Activated CD4-positive, alpha-beta T cell treated with anti-CD3 and anti-CD28 coated beads, Interleukin-2, Interleukin-4, amounts not matched to agents 100 ng/mL and 50 ng/mL, durations not matched to agents 16 hours and 8 hours (primary cell): ENCODE data around the gene RAD51C.
A peak's percentile ranks its signal among the peaks of the same experiment; 100 is the strongest.
"Not testable (repeated sequence)": the region's sequence is repeated elsewhere in the genome, so short reads cannot be mapped to it uniquely, and the experiment has no call there.

Experiments
- DNase-seq: peaks from one replicate; pipeline ENCODE4 v3.0.0-alpha.2; 2020; ENCODE audit warnings: low spot score

RAD51C gene

GRCh38 chr17:58741121-58741625 is 48.8 kb downstream of the RAD51C start:
- no peak for DNase-seq

DNA sequence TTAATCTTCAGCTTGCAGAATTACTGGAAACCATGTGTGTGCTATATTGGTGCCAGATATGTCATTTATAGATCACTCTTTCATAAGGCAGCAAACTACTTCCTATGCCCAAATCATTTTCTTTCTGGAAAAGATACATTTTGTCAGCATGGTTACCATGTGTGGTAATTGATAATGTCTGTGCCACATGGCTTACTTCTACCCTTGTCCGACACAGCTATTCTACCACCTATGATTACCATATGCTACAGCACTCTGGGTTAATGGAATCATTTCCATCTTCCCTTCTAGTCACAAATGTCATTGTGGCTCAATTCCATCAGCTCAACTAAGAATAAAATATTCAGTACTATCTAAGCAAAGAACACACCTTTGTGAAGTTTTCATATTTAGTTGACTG is 55.3 kb downstream of the RAD51C start:
- no peak for DNase-seq

DNA sequence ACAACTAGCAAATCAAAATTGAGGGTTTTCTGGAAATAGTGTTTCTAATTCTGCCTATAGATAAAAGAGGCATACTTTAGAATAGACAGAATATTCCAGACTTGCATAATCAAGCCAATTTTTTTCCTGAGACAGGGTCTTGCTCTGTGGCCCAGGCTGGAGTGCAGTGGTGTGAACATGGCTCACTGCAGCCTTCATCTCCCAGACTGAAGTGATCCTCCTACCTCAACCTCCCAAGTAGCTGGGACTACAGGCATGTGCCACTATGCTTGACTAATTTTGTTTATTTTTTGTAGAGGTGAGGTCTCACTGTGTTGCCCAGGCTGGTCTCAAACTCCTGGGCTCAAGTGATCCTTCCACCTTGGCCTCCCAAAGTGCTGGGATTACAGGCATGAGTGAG is 57.2 kb downstream of the RAD51C start:
- not testable (repeated sequence) for DNase-seq

- no peak for DNase-seq
Measured at GRCh38 chr17:58753026-58753425, 60.6 kb downstream of the RAD51C start.

GRCh38 chr17:58755269-58755576 is 62.8 kb downstream of the RAD51C start:
- no peak for DNase-seq

- peak; percentile 42 for DNase-seq
Measured at GRCh38 chr17:58755577-58756245, 63.3 kb downstream of the RAD51C start, which contains the start of gene PPM1E. Gene PPM1E (plus strand): TSS chr17:58755854.

DNA sequence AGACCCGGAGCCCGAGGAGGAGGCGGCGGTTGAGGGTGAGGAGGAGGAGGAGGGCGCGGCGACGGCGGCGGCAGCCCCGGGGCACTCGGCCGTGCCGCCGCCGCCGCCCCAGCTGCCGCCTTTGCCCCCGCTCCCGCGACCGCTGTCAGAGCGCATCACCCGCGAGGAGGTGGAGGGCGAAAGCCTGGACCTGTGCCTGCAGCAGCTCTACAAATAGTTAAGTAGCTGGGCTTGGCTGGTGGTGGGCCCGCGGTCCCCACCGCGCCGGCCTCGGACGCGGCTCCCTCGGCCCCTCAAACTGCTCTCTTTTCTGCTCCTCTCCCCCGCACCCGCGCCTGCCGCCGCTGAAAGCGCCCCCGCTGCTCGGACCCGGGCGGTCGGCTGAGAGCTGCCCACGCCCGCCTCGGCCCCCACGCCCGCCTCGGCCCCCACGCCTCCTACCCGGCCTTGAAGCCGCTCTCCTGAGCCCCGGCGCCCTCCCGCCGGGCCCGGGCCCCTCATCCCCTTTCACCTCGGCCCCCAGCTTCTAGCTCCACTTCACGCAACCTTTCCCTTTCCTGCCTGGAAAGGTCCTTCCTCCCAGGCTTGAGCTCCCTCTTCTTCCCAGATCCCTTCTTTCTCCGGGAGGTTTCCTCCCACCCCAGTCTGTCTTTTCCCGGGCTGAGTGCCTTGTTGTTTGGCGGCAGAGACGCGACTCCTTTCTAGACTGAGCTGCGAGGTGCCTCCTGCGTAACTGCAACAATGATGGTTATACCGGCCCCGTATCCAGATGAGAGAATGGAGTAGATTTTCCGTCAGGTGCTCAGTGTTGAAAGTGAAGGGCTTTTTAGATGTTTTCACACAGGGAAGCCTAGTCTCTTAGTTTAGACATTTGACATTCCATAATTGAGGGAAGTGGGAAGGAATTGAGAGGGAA is 64.1 kb downstream of the RAD51C start:
- DNase-seq, result no peak

GRCh38 chr17:58757162-58757613 is 64.8 kb downstream of the RAD51C start:
- DNase-seq, result no peak

DNA sequence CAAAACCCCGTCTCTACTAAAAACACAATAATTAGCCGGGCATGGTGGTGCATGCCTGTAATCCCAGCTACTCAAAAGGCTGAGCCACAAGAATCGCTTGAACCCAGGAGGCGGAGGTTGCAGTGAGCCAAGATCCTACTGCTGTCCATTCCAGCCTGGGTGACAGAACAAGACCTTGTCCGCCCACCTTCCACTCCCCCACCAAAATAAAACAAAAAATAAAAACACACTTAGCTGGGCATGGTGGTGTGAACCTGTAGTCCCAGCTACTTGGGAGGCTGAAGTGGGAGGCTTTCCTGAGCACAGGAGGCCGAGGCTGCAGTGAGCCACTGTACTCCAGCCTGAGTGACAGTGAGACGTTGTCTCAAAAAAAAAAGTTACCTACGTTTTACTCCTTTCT is 66.5 kb downstream of the RAD51C start:
- DNase-seq, result no peak

DNA sequence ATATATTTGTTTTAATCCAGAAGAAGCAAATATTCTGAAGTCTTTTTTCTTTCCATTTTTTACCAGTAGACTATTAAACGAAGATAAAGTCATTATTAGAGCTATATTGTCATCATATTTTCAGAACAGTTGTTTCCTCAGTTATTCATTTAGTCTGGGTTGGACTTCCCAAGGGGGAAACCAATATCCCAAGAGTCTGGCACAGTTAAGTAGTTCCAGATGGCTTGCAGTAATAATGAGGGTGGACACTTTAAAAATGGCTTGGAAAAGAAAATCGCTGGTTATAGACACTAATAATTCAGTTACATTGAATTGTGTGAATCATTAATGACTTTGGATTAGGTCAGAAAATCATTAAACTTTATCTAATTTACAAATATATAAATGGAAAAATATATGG is 67.1 kb downstream of the RAD51C start:
- no peak for DNase-seq

GRCh38 chr17:58760248-58760647 is 67.8 kb downstream of the RAD51C start:
- no peak for DNase-seq

DNA sequence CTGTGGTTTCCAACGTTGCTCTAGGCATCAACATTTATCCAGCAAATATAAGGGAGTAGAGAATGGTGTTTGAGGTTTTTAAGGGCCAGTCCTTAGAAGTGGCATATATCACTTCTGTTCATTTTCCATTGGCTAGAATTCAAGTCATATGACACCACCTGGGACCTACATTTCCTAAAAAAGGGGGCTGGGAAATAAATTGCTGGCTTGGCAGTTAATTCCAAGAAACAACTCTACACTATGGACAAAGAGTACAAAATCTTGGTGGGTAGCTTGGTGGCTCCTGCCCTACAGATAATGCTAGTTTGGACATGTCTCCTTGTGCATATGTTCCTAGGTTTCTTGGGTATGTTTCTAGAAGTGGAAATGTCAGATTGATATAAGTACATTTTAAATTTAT is 70.9 kb downstream of the RAD51C start:
- no peak for DNase-seq

DNA sequence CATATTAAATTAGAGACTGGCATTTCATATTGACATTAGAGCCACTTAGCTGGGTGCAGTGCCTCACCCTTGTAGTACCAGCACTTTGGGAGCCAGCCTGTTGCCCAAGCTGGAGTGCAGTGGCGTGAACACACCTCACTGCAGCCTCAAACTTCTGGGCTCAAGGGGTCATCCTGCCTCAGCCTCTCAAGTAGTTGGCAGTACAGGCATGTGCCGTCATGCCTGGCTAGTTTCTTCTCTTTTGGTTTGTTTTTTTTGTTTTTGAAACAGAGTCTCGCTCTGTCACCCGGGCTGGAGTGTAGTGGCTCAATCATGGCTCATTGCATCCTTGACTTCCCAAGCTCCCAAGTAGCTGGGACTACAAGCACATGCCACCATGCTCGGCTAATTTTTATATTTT is 72.0 kb downstream of the RAD51C start:
- no peak for DNase-seq

GRCh38 chr17:58778482-58778881 is 86.1 kb downstream of the RAD51C start:
- DNase-seq, result not testable (repeated sequence)

- DNase-seq, result no peak
Measured at GRCh38 chr17:58779446-58779845, 87.0 kb downstream of the RAD51C start.

- DNase-seq, result no peak
Measured at GRCh38 chr17:58783380-58783779, 91.0 kb downstream of the RAD51C start.

DNA sequence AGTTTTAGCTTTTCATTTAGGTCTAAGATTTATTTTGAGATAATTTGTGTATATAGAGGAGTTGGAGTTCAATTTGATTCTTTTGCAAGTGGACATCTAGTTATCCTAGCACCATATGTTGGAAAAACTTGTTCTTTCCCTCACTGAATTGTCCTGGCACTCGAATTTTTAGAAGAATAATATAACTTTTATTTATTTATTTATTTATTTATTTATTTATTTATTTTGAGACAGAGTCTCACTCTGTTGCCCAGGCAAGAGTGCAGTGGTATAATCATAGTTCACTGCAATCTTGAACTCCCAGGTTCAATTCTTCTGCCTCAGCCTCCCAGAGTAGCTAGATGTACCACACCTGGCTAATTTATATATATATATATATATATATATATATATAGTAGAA is 92.7 kb downstream of the RAD51C start:
- DNase-seq, result no peak
